HEK293 (cell line): Measurements from ENCODE around the gene WDTC1.

Experiments
- EGR2 ChIP-seq: fragments of 450-650 bp; formaldehyde crosslinking; IDR thresholded peaks from 2 replicates; pipeline ENCODE4 v1.5.1; 2016; ENCODE audit warnings: low read depth, missing biosample characterization, missing genetic modification characterization
- KLF16 ChIP-seq: fragments of 450-650 bp; formaldehyde crosslinking; IDR thresholded peaks from 2 replicates; pipeline ENCODE4 v1.5.1; 2017; ENCODE audit warnings: missing biosample characterization, missing genetic modification characterization
- SP3 ChIP-seq: fragments of 450-650 bp; formaldehyde crosslinking; IDR thresholded peaks from 2 replicates; pipeline ENCODE4 v1.5.1; 2016; ENCODE audit warnings: missing biosample characterization, missing genetic modification characterization
- ZNF2 ChIP-seq: fragments of 450-650 bp; formaldehyde crosslinking; IDR thresholded peaks from 2 replicates; pipeline ENCODE4 v1.5.1; 2016; ENCODE audit warnings: missing biosample characterization, missing genetic modification characterization
- ZNF654 ChIP-seq: fragments of 450-650 bp; formaldehyde crosslinking; IDR thresholded peaks from 2 replicates; pipeline ENCODE4 v1.5.1; 2016; ENCODE audit warnings: low read depth, missing biosample characterization, missing genetic modification characterization

WDTC1 gene

GRCh38 chr1:27357281-27358037 lies 123.0 kb downstream of the WDTC1 start (continued):
- TF ChIP-seq SP3 (tag by site-specific recombination) (peak; percentile 50; the same call in 1 of the 2 replicates), ZNF654 (tag by site-specific recombination) (peak; percentile 28; the same call in 1 of the 2 replicates), ZNF2 (tag by site-specific recombination) (0 out of 2 replicates have a peak, but pooled peaks have one; percentile 36), EGR2 (peak; percentile 81), KLF16 (tag by site-specific recombination) (peak; percentile 87)
